ENCODE measurements around the gene RAB11FIP4.
A peak's percentile ranks its signal among the peaks of the same experiment; 100 is the strongest.

RAB11FIP4 gene

GRCh38 chr17:31524926-31525800 lies 133.7 kb downstream of the RAB11FIP4 start:
- DNase-seq (ENCODE audit: extremely low read depth, low read depth), result peak; percentile 81
- TF ChIP-seq CTCF (IDR thresholded peaks at IDR 0.05; ENCODE audit: low read depth, low read length), result peak; percentile 98

GRCh38 chr17:31525801-31526549 lies 134.5 kb downstream of the RAB11FIP4 start:
- TF ChIP-seq CTCF (IDR thresholded peaks at IDR 0.05; ENCODE audit: low read depth, low read length), result peak; percentile 14
- DNase-seq (ENCODE audit: extremely low read depth, low read depth), result no peak

GRCh38 chr17:31527606-31528005 lies 136.1 kb downstream of the RAB11FIP4 start:
- DNase-seq (ENCODE audit: extremely low read depth, low read depth), result no peak
- no peak for TF ChIP-seq CTCF (IDR thresholded peaks at IDR 0.05; ENCODE audit: low read depth, low read length)

- DNase-seq (ENCODE audit: extremely low read depth, low read depth), result no peak
- no peak for TF ChIP-seq CTCF (IDR thresholded peaks at IDR 0.05; ENCODE audit: low read depth, low read length)
These were observed 136.9 kb downstream of the RAB11FIP4 start for GRCh38 chr17:31528291-31528874.

GRCh38 chr17:31529841-31530251 lies 138.4 kb downstream of the RAB11FIP4 start:
- TF ChIP-seq CTCF (IDR thresholded peaks at IDR 0.05; ENCODE audit: low read depth, low read length), result no peak
- no peak for DNase-seq (ENCODE audit: extremely low read depth, low read depth)

- DNase-seq (ENCODE audit: extremely low read depth, low read depth), result no peak
- TF ChIP-seq CTCF (IDR thresholded peaks at IDR 0.05; ENCODE audit: low read depth, low read length), result no peak
These were observed 139.0 kb downstream of the RAB11FIP4 start for GRCh38 chr17:31530391-31530985.
